CD14-positive monocyte (primary cell): Measurements from ENCODE around the gene TGM2. TPM values are rescaled to one million over a fixed set of nuclear protein-coding genes. Genes with fewer than 3 reads are reported as not detected.

Experiments used
- DNase-seq, 3 donors: peaks; one replicate each; pipeline ENCODE4 v3.0.0-alpha.2; 2011 to 2022
- H2AFZ ChIP-seq: 2 replicates; pipeline ENCODE4 v1.6.0; 2012; ENCODE audit warnings: mild to moderate bottlenecking, low read depth, low read length, inconsistent platforms; ENCODE audit not compliant: insufficient read depth, poor library complexity, severe bottlenecking
- H3K27ac ChIP-seq, 2 donors: 1 replicate in 1 of 2; 2 replicates in 1 of 2; pipeline ENCODE4 v1.5.1; 2012 to 2013; ENCODE audit warnings: low read length in 2 of 2, control low read depth in 1 of 2, inconsistent platforms in 1 of 2, low read depth in 1 of 2, mild to moderate bottlenecking in 1 of 2
- H3K27me3 ChIP-seq, 2 donors: one replicate each; pipeline versions ENCODE4 v1.6.0 to v1.6.1; 2011 to 2013; ENCODE audit warnings: low read length in 2 of 2; ENCODE audit not compliant: control insufficient read depth in 2 of 2, insufficient read depth in 2 of 2
- H3K36me3 ChIP-seq, 2 donors: replicated peaks in 1 of 2; 1 replicate in 1 of 2; 2 replicates in 1 of 2; pipeline versions ENCODE4 v1.5.1 to v1.6.1; 2012 to 2013; ENCODE audit warnings: low read length in 2 of 2, control low read depth in 1 of 2, inconsistent platforms in 1 of 2, mild to moderate bottlenecking in 1 of 2; ENCODE audit not compliant: insufficient read depth in 2 of 2, control insufficient read depth in 1 of 2
- H3K4me1 ChIP-seq, 2 donors: 1 replicate in 1 of 2; 2 replicates in 1 of 2; pipeline versions ENCODE4 v1.5.1 to v1.6.1; 2012 to 2013; ENCODE audit warnings: low read length in 2 of 2, control low read depth in 1 of 2, inconsistent platforms in 1 of 2, mild to moderate bottlenecking in 1 of 2, moderate library complexity in 1 of 2; ENCODE audit not compliant: insufficient read depth in 2 of 2, control insufficient read depth in 1 of 2
- H3K4me2 ChIP-seq: replicated peaks from 2 replicates; pipeline ENCODE3; 2012; ENCODE audit warnings: low read length, moderate library complexity, mild to moderate bottlenecking; ENCODE audit not compliant: poor library complexity, severe bottlenecking; ENCODE audit errors: extremely low read depth
- H3K4me3 ChIP-seq, 3 experiments: fragments of 200-600 bp in 1 of 3; sonication (generic) in 1 of 3; replicated peaks in 1 of 3; 1 replicate in 2 of 3; 2 replicates in 1 of 3; pipeline ENCODE4 v1.5.1; 2011 to 2013; ENCODE audit warnings: low read length in 3 of 3, mild to moderate bottlenecking in 3 of 3, control low read depth in 2 of 3, low read depth in 2 of 3, inconsistent platforms in 1 of 3, moderate library complexity in 1 of 3
- H3K79me2 ChIP-seq: 2 replicates; pipeline ENCODE4 v1.6.0; 2012; ENCODE audit warnings: mild to moderate bottlenecking, control low read depth, inconsistent platforms, low read length, moderate library complexity; ENCODE audit not compliant: insufficient read depth
- H3K9ac ChIP-seq: 2 replicates; pipeline ENCODE4 v1.6.0; 2017; ENCODE audit warnings: low read length, mild to moderate bottlenecking; ENCODE audit not compliant: insufficient read depth, poor library complexity, severe bottlenecking
- H3K9me3 ChIP-seq, 2 donors: replicated peaks in 1 of 2; 1 replicate in 1 of 2; 2 replicates in 1 of 2; pipeline versions ENCODE4 v1.5.1 to v1.6.1; 2012 to 2013; ENCODE audit warnings: low read length in 2 of 2, control low read depth in 1 of 2; ENCODE audit not compliant: control insufficient read depth in 1 of 2, insufficient read depth in 1 of 2
- H4K20me1 ChIP-seq: 2 replicates; pipeline ENCODE4 v1.6.0; 2012; ENCODE audit warnings: mild to moderate bottlenecking, low read length, control low read depth, moderate library complexity; ENCODE audit not compliant: insufficient read depth
- H3K27ac Mint-ChIP-seq, 7 donors: one replicate each; pipeline ENCODE4 v1.8.0; 2020; ENCODE audit warnings: mild to moderate bottlenecking in 7 of 7, mixed read lengths in 7 of 7, moderate library complexity in 6 of 7, inconsistent platforms in 2 of 7
- H3K27me3 Mint-ChIP-seq, 3 donors: one replicate each; pipeline ENCODE4 v1.8.0; 2021 to 2022; ENCODE audit warnings: low read depth in 3 of 3, mild to moderate bottlenecking in 3 of 3, mixed read lengths in 3 of 3, moderate library complexity in 3 of 3, inconsistent platforms in 1 of 3
- H3K36me3 Mint-ChIP-seq, 2 donors: one replicate each; pipeline ENCODE4 v1.8.0; 2020; ENCODE audit warnings: mixed read lengths in 2 of 2, inconsistent platforms in 1 of 2, mild to moderate bottlenecking in 1 of 2
- H3K4me1 Mint-ChIP-seq: one replicate; pipeline ENCODE4 v1.8.0; 2020; ENCODE audit warnings: mild to moderate bottlenecking, mixed read lengths
- H3K4me3 Mint-ChIP-seq, 2 donors: one replicate each; pipeline ENCODE4 v1.8.0; 2020; ENCODE audit warnings: mild to moderate bottlenecking in 2 of 2, mixed read lengths in 2 of 2, moderate library complexity in 1 of 2
- H3K9me3 Mint-ChIP-seq, 7 donors: one replicate each; pipeline ENCODE4 v1.8.0; 2020 to 2022; ENCODE audit warnings: mixed read lengths in 7 of 7, mild to moderate bottlenecking in 6 of 7, moderate library complexity in 6 of 7, inconsistent platforms in 2 of 7
- WGBS: methylation state at CpG from one replicate; pipeline ENCODE4 v1.1.5; 2013; ENCODE audit warnings: missing lambda C conversion rate; ENCODE audit not compliant: insufficient coverage; 5-methylcytosine and 5-hydroxymethylcytosine counted together
- intact Hi-C, 2 donors: fragments of 100-400 bp; cut with micrococcal nuclease; formaldehyde crosslinking; loops; one replicate each; pipeline versions ENCODE4 v1.15.0 to v1.15.1; 2023
- polyA plus RNA-seq, 3 donors: library from polyadenylated mRNA; depleted of rRNA in 1 of 3; unstranded in 2 of 3; stranded (reverse) in 1 of 3; fragments of 300-500 nt in 2 of 3; fragments of >200 nt in 1 of 3; fragmentation: Illumina TruSeq in 2 of 3; gene quantifications; 1 replicate in 2 of 3; 2 replicates in 1 of 3; pipeline ENCODE4 v1.2.3, GENCODE V29; 2012 to 2021
- TF ChIP-seq, protein P1 (sequence below): fragments of 200-600 bp; IDR thresholded peaks from one replicate; pipeline ENCODE4 v1.8.0; 2022; ENCODE audit warnings: antibody characterized with exemption, mild to moderate bottlenecking

Gene TGM2
- polyA plus RNA-seq, 3 donors = 0.47 to 1.7 (median 1.6) TPM

- no peak overlapping the region for H3K4me3 ChIP-seq
- no peak overlapping the region for H2AFZ ChIP-seq
- H3K9me3 Mint-ChIP-seq = peaks cover 0 to 3% (median 0%) of the 10 kb centered on the region in 7 donors
- H3K4me3 Mint-ChIP-seq = no peak overlapping the region
- peaks cover 9% of the 10 kb centered on the region for H4K20me1 ChIP-seq
- H3K79me2 ChIP-seq = peaks cover 31% of the 10 kb centered on the region
- no peak overlapping the region for H3K9ac ChIP-seq
- intact Hi-C loops = no loop called here
- H3K4me1 Mint-ChIP-seq = no peaks in the 10 kb centered on the region
- no peak overlapping the region for H3K4me2 ChIP-seq
- H3K27me3 ChIP-seq = no peaks in the 10 kb centered on the region
- 97% methylated on average over 4 of the region's 5 CpGs for WGBS
- TF ChIP-seq, protein P1, sequence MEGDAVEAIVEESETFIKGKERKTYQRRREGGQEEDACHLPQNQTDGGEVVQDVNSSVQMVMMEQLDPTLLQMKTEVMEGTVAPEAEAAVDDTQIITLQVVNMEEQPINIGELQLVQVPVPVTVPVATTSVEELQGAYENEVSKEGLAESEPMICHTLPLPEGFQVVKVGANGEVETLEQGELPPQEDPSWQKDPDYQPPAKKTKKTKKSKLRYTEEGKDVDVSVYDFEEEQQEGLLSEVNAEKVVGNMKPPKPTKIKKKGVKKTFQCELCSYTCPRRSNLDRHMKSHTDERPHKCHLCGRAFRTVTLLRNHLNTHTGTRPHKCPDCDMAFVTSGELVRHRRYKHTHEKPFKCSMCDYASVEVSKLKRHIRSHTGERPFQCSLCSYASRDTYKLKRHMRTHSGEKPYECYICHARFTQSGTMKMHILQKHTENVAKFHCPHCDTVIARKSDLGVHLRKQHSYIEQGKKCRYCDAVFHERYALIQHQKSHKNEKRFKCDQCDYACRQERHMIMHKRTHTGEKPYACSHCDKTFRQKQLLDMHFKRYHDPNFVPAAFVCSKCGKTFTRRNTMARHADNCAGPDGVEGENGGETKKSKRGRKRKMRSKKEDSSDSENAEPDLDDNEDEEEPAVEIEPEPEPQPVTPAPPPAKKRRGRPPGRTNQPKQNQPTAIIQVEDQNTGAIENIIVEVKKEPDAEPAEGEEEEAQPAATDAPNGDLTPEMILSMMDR = no peak
- H3K27ac Mint-ChIP-seq = peak overlapping the region in 1 of 7 donors; percentile 48
- peaks cover 93 to 94% of the 10 kb centered on the region in 2 donors for H3K36me3 Mint-ChIP-seq
- H3K27ac ChIP-seq = peak overlapping the region in 1 of 2 donors; percentile 26
- no peak for DNase-seq
- peaks cover 65 to 99% of the 10 kb centered on the region in 2 donors for H3K36me3 ChIP-seq
- H3K27me3 Mint-ChIP-seq = peaks cover 0 to 2% (median 0%) of the 10 kb centered on the region in 3 donors
- H3K4me1 ChIP-seq = no peaks in the 10 kb centered on the region
- no peaks in the 10 kb centered on the region for H3K9me3 ChIP-seq
Observed at GRCh38 chr20:38084425-38084951, 80.6 kb downstream of the TGM2 start.

DNA sequence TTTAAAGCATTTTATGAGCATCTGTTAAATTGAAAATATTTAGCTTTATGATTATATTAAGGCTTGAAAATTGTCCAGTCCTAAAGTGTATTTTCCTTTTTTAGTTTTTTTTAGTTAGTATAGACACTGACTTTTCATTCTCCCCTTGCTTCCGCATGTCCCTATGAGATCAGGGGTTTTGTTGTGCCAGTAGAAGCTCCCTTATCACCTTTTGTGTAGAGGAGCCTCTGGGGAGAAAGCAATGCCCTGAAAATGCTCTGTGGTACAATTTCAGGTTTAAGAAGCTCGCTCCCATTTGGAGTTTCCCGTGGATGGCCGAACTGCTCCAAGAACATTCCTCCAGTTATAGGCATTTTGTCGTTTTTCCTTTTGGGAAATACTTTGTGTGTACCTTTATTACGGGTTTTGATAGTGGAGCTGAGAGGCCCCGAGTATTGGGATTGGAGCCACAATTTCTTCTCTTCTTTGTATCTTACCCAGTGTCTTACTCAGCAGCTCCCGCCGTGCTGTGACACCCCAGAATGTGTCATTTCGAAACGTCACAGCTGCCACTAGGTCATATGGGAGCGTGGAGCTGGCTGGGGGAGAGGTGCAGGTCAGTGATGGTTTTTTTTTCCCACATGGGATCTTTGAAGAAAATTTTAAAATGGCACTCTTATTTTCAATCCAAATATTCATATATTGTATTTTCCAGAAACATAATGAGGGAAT is 81.6 kb downstream of the TGM2 start:
- no peaks in the 10 kb centered on the region for H3K27me3 Mint-ChIP-seq
- intact Hi-C loops = no loop called here
- DNase-seq = peak in 1 of 3 donors; percentile 13
- H3K27me3 ChIP-seq = no peaks in the 10 kb centered on the region
- H3K4me2 ChIP-seq = no peak overlapping the region
- H3K9me3 ChIP-seq = no peaks in the 10 kb centered on the region
- H3K4me3 Mint-ChIP-seq = no peak overlapping the region
- H3K36me3 Mint-ChIP-seq = peaks cover 93 to 94% of the 10 kb centered on the region in 2 donors
- peaks cover 40% of the 10 kb centered on the region for H3K79me2 ChIP-seq
- H3K9ac ChIP-seq = no peak overlapping the region
- peak overlapping the region in 1 of 2 donors; percentile 26 for H3K27ac ChIP-seq
- WGBS = no CpG with 5 or more reads among the region's 12 CpGs
- no peaks in the 10 kb centered on the region for H3K4me1 Mint-ChIP-seq
- peaks cover 0 to 4% (median 2%) of the 10 kb centered on the region in 7 donors for H3K9me3 Mint-ChIP-seq
- TF ChIP-seq, protein P1 = no peak
- H3K4me3 ChIP-seq = no peak overlapping the region
- no peak overlapping the region for H2AFZ ChIP-seq
- H3K36me3 ChIP-seq = peaks cover 61 to 99% of the 10 kb centered on the region in 2 donors
- H3K4me1 ChIP-seq = no peaks in the 10 kb centered on the region
- peak overlapping the region in 2 of 7 donors; percentile 70 to 75 for H3K27ac Mint-ChIP-seq
- peaks cover 9% of the 10 kb centered on the region for H4K20me1 ChIP-seq
